ENCODE measurements around the gene CXCL1. TPM values are rescaled to one million over a fixed set of nuclear protein-coding genes. Genes with fewer than 3 reads are reported as not detected.

The CXCL1 gene
- total and polyA plus RNA-seq, 2 experiments from 2014 or later: 9.6 to 28.8 TPM

DNA sequence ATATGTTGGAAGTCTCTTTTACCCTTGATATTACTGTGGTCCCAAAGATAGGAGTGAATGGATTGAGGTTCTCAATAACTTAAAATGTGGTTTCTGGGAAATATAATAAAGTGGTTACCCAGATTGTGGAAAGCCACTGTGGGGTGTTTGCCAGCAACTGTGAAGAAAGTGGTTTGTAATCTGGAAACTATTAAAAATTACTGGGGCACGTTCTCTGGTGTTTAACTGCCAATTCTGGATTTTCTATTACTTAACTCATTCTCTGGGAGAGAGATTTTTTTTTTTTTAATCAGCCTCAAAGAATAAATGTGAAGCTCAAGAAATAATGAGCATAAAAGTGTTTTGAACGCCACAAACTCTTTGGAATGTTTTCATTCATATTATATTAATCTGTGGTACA, 37.6 kb upstream of the CXCL1 start:
- Histone ChIP-seq H2AFZ (no peak overlapping the region), H3K36me3 (replicated peaks; ENCODE audit: insufficient read depth, low read depth) (no peaks in the 10 kb centered on the region), H3K4me1 (ENCODE audit: insufficient read depth) (no peaks in the 10 kb centered on the region), H3K4me3 (no peak overlapping the region), H4K20me1 (ENCODE audit: insufficient read depth, poor library complexity, severe bottlenecking) (no peaks in the 10 kb centered on the region), H3K79me2 (no peaks in the 10 kb centered on the region), H3K9me2 (replicated peaks; ENCODE audit: insufficient read depth) (no peaks in the 10 kb centered on the region), H3K4me2 (no peak overlapping the region), H3K9me3 (ENCODE audit: low read depth) (peaks cover 7% of the 10 kb centered on the region), H3K27ac (no peak overlapping the region), H3K27me3 (peaks cover 4% of the 10 kb centered on the region)
- 67% methylated on average over 2 of the region's 2 CpGs for WGBS (ENCODE audit: low lambda C conversion rate, missing lambda C conversion rate)
- no peak for DNase-seq (ENCODE audit: low spot score)
- TF ChIP-seq EZH2phosphoT487 (IDR thresholded peaks at IDR 0.05; ENCODE audit: low read depth, severe bottlenecking, unreplicated experiment) (no peak), EZH2 (IDR thresholded peaks at IDR 0.05; ENCODE audit: borderline replicate concordance) (no peak)
- TF ChIP-seq, protein P1, sequence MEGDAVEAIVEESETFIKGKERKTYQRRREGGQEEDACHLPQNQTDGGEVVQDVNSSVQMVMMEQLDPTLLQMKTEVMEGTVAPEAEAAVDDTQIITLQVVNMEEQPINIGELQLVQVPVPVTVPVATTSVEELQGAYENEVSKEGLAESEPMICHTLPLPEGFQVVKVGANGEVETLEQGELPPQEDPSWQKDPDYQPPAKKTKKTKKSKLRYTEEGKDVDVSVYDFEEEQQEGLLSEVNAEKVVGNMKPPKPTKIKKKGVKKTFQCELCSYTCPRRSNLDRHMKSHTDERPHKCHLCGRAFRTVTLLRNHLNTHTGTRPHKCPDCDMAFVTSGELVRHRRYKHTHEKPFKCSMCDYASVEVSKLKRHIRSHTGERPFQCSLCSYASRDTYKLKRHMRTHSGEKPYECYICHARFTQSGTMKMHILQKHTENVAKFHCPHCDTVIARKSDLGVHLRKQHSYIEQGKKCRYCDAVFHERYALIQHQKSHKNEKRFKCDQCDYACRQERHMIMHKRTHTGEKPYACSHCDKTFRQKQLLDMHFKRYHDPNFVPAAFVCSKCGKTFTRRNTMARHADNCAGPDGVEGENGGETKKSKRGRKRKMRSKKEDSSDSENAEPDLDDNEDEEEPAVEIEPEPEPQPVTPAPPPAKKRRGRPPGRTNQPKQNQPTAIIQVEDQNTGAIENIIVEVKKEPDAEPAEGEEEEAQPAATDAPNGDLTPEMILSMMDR (IDR thresholded peaks at IDR 0.05; ENCODE audit: poor library complexity): no peak

DNA sequence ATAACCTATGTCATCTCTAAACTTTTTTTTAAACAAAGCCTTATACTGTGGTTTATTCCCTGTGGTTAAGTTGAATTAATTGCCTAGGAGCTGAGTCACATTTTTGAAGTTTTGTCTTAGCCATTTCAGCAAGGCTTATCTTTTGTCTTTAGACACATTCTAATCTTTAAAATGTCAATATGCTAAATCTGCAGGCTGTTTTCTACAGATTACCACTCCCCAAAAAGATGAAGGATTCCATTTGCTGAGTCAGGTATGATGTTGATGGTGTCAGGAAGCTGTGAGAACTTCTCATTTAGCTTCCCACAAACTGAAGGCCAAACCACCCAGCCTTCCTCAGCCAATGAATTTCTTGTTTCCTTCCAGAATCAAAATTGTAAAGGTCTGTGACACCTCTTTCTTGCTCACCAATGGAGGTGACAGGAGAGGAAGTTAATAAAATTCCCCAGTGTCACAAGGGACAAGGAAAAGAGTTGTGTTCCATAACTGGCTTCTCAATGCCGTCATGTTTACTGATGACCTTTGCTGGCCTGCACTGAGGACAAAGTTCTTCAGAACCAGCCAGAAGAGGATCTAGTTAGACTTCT, 36.4 kb upstream of the CXCL1 start:
- Histone ChIP-seq H4K20me1 (ENCODE audit: insufficient read depth, poor library complexity, severe bottlenecking) (no peaks in the 10 kb centered on the region), H3K9me2 (replicated peaks; ENCODE audit: insufficient read depth) (no peaks in the 10 kb centered on the region), H3K4me1 (ENCODE audit: insufficient read depth) (no peaks in the 10 kb centered on the region), H2AFZ (no peak overlapping the region), H3K4me2 (no peak overlapping the region), H3K27me3 (peaks cover 16% of the 10 kb centered on the region), H3K36me3 (replicated peaks; ENCODE audit: insufficient read depth, low read depth) (no peaks in the 10 kb centered on the region), H3K79me2 (no peaks in the 10 kb centered on the region), H3K9me3 (ENCODE audit: low read depth) (peaks cover 7% of the 10 kb centered on the region), H3K27ac (no peak overlapping the region), H3K4me3 (no peak overlapping the region)
- TF ChIP-seq, protein P1 (IDR thresholded peaks at IDR 0.05; ENCODE audit: poor library complexity): no peak
- no peak for TF ChIP-seq EZH2 (IDR thresholded peaks at IDR 0.05; ENCODE audit: borderline replicate concordance)
- TF ChIP-seq EZH2phosphoT487 (IDR thresholded peaks at IDR 0.05; ENCODE audit: low read depth, severe bottlenecking, unreplicated experiment): no peak
- no peak for DNase-seq (ENCODE audit: low spot score)
- WGBS (ENCODE audit: low lambda C conversion rate, missing lambda C conversion rate): 85% methylated on average over 1 of the region's 1 CpG

DNA sequence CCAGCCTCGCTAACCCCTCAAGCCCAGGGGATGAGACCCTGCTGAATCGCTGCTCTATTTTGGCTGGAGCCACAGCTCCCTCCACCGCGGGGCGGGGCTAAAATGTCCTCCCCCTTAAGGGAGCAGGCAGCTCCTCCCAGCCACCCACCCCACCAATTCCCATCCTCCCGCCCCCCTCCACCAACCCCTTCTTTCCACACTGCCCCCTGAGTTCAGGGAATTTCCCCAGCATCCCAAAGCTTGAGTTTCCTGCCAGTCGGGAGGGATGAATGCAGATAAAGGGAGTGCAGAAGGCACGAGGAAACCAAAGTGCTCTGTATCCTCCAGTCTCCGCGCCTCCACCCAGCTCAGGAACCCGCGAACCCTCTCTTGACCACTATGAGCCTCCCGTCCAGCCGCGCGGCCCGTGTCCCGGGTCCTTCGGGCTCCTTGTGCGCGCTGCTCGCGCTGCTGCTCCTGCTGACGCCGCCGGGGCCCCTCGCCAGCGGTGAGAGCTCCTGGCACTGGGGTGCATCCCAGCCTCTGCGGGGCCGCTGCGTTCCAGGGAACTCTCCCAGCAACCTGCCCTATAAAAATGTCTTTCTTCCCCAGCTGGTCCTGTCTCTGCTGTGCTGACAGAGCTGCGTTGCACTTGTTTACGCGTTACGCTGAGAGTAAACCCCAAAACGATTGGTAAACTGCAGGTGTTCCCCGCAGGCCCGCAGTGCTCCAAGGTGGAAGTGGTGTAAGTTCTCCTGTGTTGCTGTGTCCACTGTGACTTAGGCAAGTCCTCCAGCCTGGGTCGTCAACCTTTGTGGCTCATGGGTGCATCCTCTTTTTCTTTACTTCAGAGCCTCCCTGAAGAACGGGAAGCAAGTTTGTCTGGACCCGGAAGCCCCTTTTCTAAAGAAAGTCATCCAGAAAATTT, 32.6 kb upstream of the CXCL1 start, which contains the start of gene CXCL6:
CXCL6 (plus strand) TSS at position 306 of the 907 bp plus-strand sequence; CDS start at position 379, 73 bp downstream.
- H3K27ac ChIP-seq: no peak within 1 kb of the TSS
- no peaks in the 10 kb centered on the region for H3K9me2 ChIP-seq (replicated peaks; ENCODE audit: insufficient read depth)
- peak within 1 kb of the TSS; percentile 32 for H2AFZ ChIP-seq
- peaks cover 35% of the 10 kb centered on the region for H3K27me3 ChIP-seq
- no peaks in the 10 kb centered on the region for H3K36me3 ChIP-seq (replicated peaks; ENCODE audit: insufficient read depth, low read depth)
- no peaks in the 10 kb centered on the region for H3K79me2 ChIP-seq
- no peaks in the 10 kb centered on the region for H3K9me3 ChIP-seq (ENCODE audit: low read depth)
- H4K20me1 ChIP-seq (ENCODE audit: insufficient read depth, poor library complexity, severe bottlenecking): no peaks in the 10 kb centered on the region
- peak; percentile 27 for DNase-seq (ENCODE audit: low spot score)
- H3K4me1 ChIP-seq (ENCODE audit: insufficient read depth): no peaks in the 10 kb centered on the region
- WGBS (ENCODE audit: low lambda C conversion rate, missing lambda C conversion rate): 4% methylated on average over 37 of the region's 41 CpGs
- H3K4me3 ChIP-seq: no peak within 1 kb of the TSS
- TF ChIP-seq, protein P1 (IDR thresholded peaks at IDR 0.05; ENCODE audit: poor library complexity): no peak
- TF ChIP-seq EZH2phosphoT487 (IDR thresholded peaks at IDR 0.05; ENCODE audit: low read depth, severe bottlenecking, unreplicated experiment): no peak
- TF ChIP-seq EZH2 (IDR thresholded peaks at IDR 0.05; ENCODE audit: borderline replicate concordance): no peak
- peak within 1 kb of the TSS; percentile 89 for H3K4me2 ChIP-seq

Measured in hepatocyte (in vitro differentiated cells).